Measurements from ENCODE around the gene PLXND1.

PLXND1 gene

DNA sequence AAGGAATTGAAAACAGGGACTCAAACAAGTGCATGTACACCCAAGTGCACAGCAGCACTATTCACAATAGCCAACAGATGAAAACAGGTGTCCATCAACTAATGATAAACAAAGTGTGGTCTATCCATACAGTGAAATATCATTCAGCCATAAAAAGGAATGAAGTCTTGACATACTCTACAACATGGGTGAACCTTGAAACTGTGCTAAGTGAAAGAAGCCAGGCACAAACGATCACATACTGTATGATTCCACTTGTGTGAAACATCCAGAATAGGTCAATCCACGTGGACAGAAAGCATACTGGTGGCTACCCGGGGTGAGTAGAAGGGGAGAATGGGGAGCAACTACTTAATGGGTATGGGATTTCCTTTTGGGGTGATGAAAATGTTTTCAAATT is 29.6 kb upstream of the PLXND1 start:
- H3K36me3 ChIP-seq (ENCODE audit: insufficient read depth, low read length): no peaks in the 10 kb centered on the region
- TF ChIP-seq EZH2phosphoT487 (IDR thresholded peaks at IDR 0.05; ENCODE audit: borderline replicate concordance): no peak
- TF ChIP-seq, protein P1, sequence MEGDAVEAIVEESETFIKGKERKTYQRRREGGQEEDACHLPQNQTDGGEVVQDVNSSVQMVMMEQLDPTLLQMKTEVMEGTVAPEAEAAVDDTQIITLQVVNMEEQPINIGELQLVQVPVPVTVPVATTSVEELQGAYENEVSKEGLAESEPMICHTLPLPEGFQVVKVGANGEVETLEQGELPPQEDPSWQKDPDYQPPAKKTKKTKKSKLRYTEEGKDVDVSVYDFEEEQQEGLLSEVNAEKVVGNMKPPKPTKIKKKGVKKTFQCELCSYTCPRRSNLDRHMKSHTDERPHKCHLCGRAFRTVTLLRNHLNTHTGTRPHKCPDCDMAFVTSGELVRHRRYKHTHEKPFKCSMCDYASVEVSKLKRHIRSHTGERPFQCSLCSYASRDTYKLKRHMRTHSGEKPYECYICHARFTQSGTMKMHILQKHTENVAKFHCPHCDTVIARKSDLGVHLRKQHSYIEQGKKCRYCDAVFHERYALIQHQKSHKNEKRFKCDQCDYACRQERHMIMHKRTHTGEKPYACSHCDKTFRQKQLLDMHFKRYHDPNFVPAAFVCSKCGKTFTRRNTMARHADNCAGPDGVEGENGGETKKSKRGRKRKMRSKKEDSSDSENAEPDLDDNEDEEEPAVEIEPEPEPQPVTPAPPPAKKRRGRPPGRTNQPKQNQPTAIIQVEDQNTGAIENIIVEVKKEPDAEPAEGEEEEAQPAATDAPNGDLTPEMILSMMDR (conservative IDR thresholded peaks at IDR 0.05; ENCODE audit: low read length): no peak

DNA sequence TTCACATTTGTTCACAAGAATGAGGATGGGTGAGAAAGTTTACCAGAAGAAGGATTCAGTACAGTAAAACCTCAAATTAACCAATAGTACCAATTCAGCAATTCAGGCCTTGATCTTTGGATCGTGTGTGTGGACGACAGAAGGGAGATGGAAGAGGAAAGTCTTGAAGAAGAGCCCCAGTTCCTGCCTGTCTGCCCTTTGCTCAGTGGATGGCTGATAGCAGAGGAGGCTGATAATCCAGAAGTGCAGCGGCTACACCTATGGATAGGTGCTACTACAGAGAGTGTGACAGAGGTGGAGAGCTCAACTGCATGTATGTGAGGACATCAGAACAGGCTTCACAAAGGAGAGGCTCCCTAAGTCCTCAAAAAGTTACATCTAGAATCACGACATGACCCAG is 29.2 kb upstream of the PLXND1 start:
- no peak overlapping the region for H3K9ac ChIP-seq (ENCODE audit: low read depth, low read length, poor library complexity, severe bottlenecking)
- no peaks in the 10 kb centered on the region for H3K36me3 ChIP-seq (ENCODE audit: insufficient read depth, low read length)
- peaks cover 11% of the 10 kb centered on the region for H3K4me1 ChIP-seq (ENCODE audit: insufficient read depth, low read length, poor library complexity, severe bottlenecking)
- H2AFZ ChIP-seq (ENCODE audit: low read length): no peak overlapping the region
- no peaks in the 10 kb centered on the region for H3K9me2 ChIP-seq (replicated peaks; ENCODE audit: low read depth, low read length)
- no peak overlapping the region for H3K4me2 ChIP-seq (ENCODE audit: low read depth, low read length, poor library complexity, severe bottlenecking)
- no peaks in the 10 kb centered on the region for H3F3A ChIP-seq (ENCODE audit: low read depth)
- H3K27me3 ChIP-seq (ENCODE audit: insufficient read depth, low read length, poor library complexity, severe bottlenecking): no peaks in the 10 kb centered on the region
- TF ChIP-seq, protein P1 (conservative IDR thresholded peaks at IDR 0.05; ENCODE audit: low read length): no peak
- no peak for TF ChIP-seq EZH2phosphoT487 (IDR thresholded peaks at IDR 0.05; ENCODE audit: borderline replicate concordance)
- H3K79me2 ChIP-seq (ENCODE audit: insufficient read depth, low read length): no peaks in the 10 kb centered on the region
- no peaks in the 10 kb centered on the region for H3K9me3 ChIP-seq (ENCODE audit: insufficient read depth, low read depth, low read length)
- H3K4me3 ChIP-seq (ENCODE audit: low read length, poor library complexity, severe bottlenecking): no peak overlapping the region
- H4K20me1 ChIP-seq (ENCODE audit: insufficient read depth, low read length, poor library complexity, severe bottlenecking): no peaks in the 10 kb centered on the region

More for the DNA sequence above, 29.6 kb upstream of the PLXND1 start:
- Histone ChIP-seq H3K4me3 (ENCODE audit: low read length, poor library complexity, severe bottlenecking) (no peak overlapping the region), H2AFZ (ENCODE audit: low read length) (no peak overlapping the region), H3K9me2 (replicated peaks; ENCODE audit: low read depth, low read length) (no peaks in the 10 kb centered on the region), H3F3A (ENCODE audit: low read depth) (no peaks in the 10 kb centered on the region), H3K4me1 (ENCODE audit: insufficient read depth, low read length, poor library complexity, severe bottlenecking) (peaks cover 11% of the 10 kb centered on the region), H3K27me3 (ENCODE audit: insufficient read depth, low read length, poor library complexity, severe bottlenecking) (no peaks in the 10 kb centered on the region), H4K20me1 (ENCODE audit: insufficient read depth, low read length, poor library complexity, severe bottlenecking) (no peaks in the 10 kb centered on the region), H3K4me2 (ENCODE audit: low read depth, low read length, poor library complexity, severe bottlenecking) (no peak overlapping the region), H3K9me3 (ENCODE audit: insufficient read depth, low read depth, low read length) (no peaks in the 10 kb centered on the region), H3K79me2 (ENCODE audit: insufficient read depth, low read length) (no peaks in the 10 kb centered on the region), H3K9ac (ENCODE audit: low read depth, low read length, poor library complexity, severe bottlenecking) (no peak overlapping the region)

DNA sequence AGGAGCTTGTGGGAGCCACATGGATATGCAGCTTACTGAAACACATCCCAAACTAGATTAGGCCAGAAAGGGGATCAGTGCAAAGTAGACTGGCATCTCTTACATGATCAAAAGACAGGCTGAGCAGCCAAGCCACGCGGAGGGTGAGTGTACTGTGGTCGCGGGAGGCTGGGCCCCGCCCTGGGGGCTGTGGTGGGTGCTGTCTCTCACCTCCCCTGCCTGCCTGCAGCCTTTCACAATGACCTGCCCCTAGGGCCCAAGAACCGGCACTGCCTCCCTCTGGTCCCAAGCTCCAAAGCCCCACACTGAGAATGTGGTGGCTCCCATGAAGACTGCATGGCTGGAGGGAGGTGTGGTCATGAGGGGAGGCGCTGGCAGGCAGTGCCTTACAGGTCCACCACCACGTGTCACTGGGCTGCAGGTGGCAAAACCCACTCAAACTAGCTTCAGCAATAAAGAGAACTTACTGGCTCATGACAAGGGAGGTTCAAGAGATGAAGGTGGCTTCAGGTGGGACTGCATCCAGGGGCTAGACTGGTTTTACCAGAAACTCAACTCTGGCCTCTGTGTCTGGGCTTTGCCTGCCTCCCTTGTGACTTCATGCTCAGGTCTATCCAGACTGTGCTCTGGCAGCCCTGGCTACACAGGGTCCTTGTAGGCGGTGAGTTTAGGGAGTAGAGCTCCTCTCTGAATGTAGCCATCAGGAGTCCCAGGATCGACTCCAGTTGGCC is 27.4 kb upstream of the PLXND1 start:
- TF ChIP-seq, protein P1 (conservative IDR thresholded peaks at IDR 0.05; ENCODE audit: low read length): no peak
- no peak for TF ChIP-seq EZH2phosphoT487 (IDR thresholded peaks at IDR 0.05; ENCODE audit: borderline replicate concordance)
- Histone ChIP-seq H3K9me2 (replicated peaks; ENCODE audit: low read depth, low read length) (no peaks in the 10 kb centered on the region), H3K4me2 (ENCODE audit: low read depth, low read length, poor library complexity, severe bottlenecking) (no peak overlapping the region), H3K27me3 (ENCODE audit: insufficient read depth, low read length, poor library complexity, severe bottlenecking) (no peaks in the 10 kb centered on the region), H3K79me2 (ENCODE audit: insufficient read depth, low read length) (no peaks in the 10 kb centered on the region), H3K4me1 (ENCODE audit: insufficient read depth, low read length, poor library complexity, severe bottlenecking) (peaks cover 11% of the 10 kb centered on the region), H3K9ac (ENCODE audit: low read depth, low read length, poor library complexity, severe bottlenecking) (no peak overlapping the region), H3K4me3 (ENCODE audit: low read length, poor library complexity, severe bottlenecking) (no peak overlapping the region), H2AFZ (ENCODE audit: low read length) (no peak overlapping the region), H3K9me3 (ENCODE audit: insufficient read depth, low read depth, low read length) (no peaks in the 10 kb centered on the region), H3F3A (ENCODE audit: low read depth) (no peaks in the 10 kb centered on the region), H3K36me3 (ENCODE audit: insufficient read depth, low read length) (no peaks in the 10 kb centered on the region), H4K20me1 (ENCODE audit: insufficient read depth, low read length, poor library complexity, severe bottlenecking) (no peaks in the 10 kb centered on the region)
